Activated CD8-positive, alpha-beta memory T cell treated with anti-CD3 and anti-CD28 coated beads for 36 hours (primary cell): ENCODE results near the gene PRL. TPM values are rescaled to one million over a fixed set of nuclear protein-coding genes. Genes with fewer than 3 reads are reported as not detected.

Source experiments
- CTCF ChIA-PET: fragments of 350-600 bp; sonication (Branson Sonifier 250); formaldehyde crosslinking; loops from one replicate; lab custom pipeline; 2021; ENCODE audit warnings: antibody characterized with exemption; lab: Charles Lee
- POLR2A ChIA-PET: fragments of 350-600 bp; sonication (Branson Sonifier 250); formaldehyde crosslinking; loops from one replicate; lab custom pipeline; 2021; ENCODE audit warnings: antibody characterized with exemption; lab: Charles Lee
- total RNA-seq, 2 experiments: library from RNA; stranded (reverse); gene quantifications; one replicate each; pipeline ENCODE4 v1.2.3, GENCODE V29; 2021

The PRL gene
- total RNA-seq, 2 experiments from 2014 or later = not detected

- ChIA-PET CTCF (no interaction called here), POLR2A (no interaction called here)
Measured at GRCh38 chr6:22298475-22298890, 1.6 kb upstream of the PRL start.

- CTCF ChIA-PET = no interaction called here
- POLR2A ChIA-PET = no interaction called here
Measured at GRCh38 chr6:22296067-22296466, 769 bp downstream of the PRL start.

GRCh38 chr6:22295145-22295544, 1.7 kb downstream of the PRL start:
- POLR2A ChIA-PET = no interaction called here
- CTCF ChIA-PET = no interaction called here

GRCh38 chr6:22294301-22294700, 2.5 kb downstream of the PRL start:
- POLR2A ChIA-PET = no interaction called here
- CTCF ChIA-PET = no interaction called here

- ChIA-PET CTCF (no interaction called here), POLR2A (no interaction called here)
Measured at GRCh38 chr6:22290045-22290444, 6.8 kb downstream of the PRL start.

- ChIA-PET POLR2A (no interaction called here), CTCF (no interaction called here)
Measured at GRCh38 chr6:22288721-22289120, 8.1 kb downstream of the PRL start.

GRCh38 chr6:22284666-22285065, 12.2 kb downstream of the PRL start:
- ChIA-PET POLR2A (no interaction called here), CTCF (no interaction called here)

- POLR2A ChIA-PET = no interaction called here
- CTCF ChIA-PET = no interaction called here
Measured at GRCh38 chr6:22281341-22282085, 15.3 kb downstream of the PRL start.

- ChIA-PET POLR2A (no interaction called here), CTCF (no interaction called here)
Measured at GRCh38 chr6:22279427-22279826, 17.4 kb downstream of the PRL start.

GRCh38 chr6:22271081-22271480, 25.8 kb downstream of the PRL start:
- ChIA-PET CTCF (no interaction called here), POLR2A (no interaction called here)

GRCh38 chr6:22263748-22264147, 33.1 kb downstream of the PRL start:
- ChIA-PET CTCF (no interaction called here), POLR2A (no interaction called here)

GRCh38 chr6:22254886-22255285, 42.0 kb downstream of the PRL start:
- POLR2A ChIA-PET = no interaction called here
- CTCF ChIA-PET = no interaction called here

- POLR2A ChIA-PET = no interaction called here
- CTCF ChIA-PET = no interaction called here
Measured at GRCh38 chr6:22253955-22254655, 42.7 kb downstream of the PRL start.

GRCh38 chr6:22251348-22251747, 45.5 kb downstream of the PRL start:
- ChIA-PET POLR2A (no interaction called here), CTCF (no interaction called here)

- CTCF ChIA-PET = no interaction called here
- POLR2A ChIA-PET = no interaction called here
Measured at GRCh38 chr6:22250486-22250885, 46.4 kb downstream of the PRL start.

- ChIA-PET CTCF (no interaction called here), POLR2A (no interaction called here)
Measured at GRCh38 chr6:22249711-22250350, 47.0 kb downstream of the PRL start.

GRCh38 chr6:22248513-22249308, 48.1 kb downstream of the PRL start:
- ChIA-PET POLR2A (no interaction called here), CTCF (no interaction called here)

GRCh38 chr6:22247916-22248482, 48.8 kb downstream of the PRL start:
- CTCF ChIA-PET = no interaction called here
- POLR2A ChIA-PET = no interaction called here

GRCh38 chr6:22240025-22240424, 56.8 kb downstream of the PRL start:
- ChIA-PET CTCF (no interaction called here), POLR2A (no interaction called here)
